OCI-LY7 (cell line): ENCODE data around the gene SIGLECL1. TPM values are rescaled to one million over a fixed set of nuclear protein-coding genes. Genes with fewer than 3 reads are reported as not detected.
"Not testable (repeated sequence)": the region's sequence is repeated elsewhere in the genome, so short reads cannot be mapped to it uniquely, and the experiment has no call there.

Experiments used
- BruUV-seq: library from RNA; stranded (reverse); fragments of 400-500 nt; replicated peaks from 2 replicates; lab custom pipeline; 2021; lab: Mats Ljungman, UMichigan
- CTCF ChIA-PET: fragments of 300-600 bp; sonication (Branson Sonifier 250); formaldehyde crosslinking; loops from one replicate; lab custom pipeline; 2022; ENCODE audit warnings: antibody characterized with exemption; ENCODE audit not compliant: unreplicated experiment; lab: Charles Lee
- POLR2A ChIA-PET: fragments of 300-600 bp; sonication (Branson Sonifier 250); formaldehyde crosslinking; loops from one replicate; lab custom pipeline; 2022; ENCODE audit warnings: antibody characterized with exemption; lab: Charles Lee
- DNase-seq: peaks from one replicate; pipeline ENCODE4 v3.0.0-alpha.2; 2015; ENCODE audit warnings: low spot score
- H2AFZ ChIP-seq: fragments of 200-600 bp; sonication (generic), shearing (Covaris generic); 2 replicates; pipeline ENCODE4 v1.6.1; 2014; ENCODE audit warnings: mild to moderate bottlenecking, antibody characterized with exemption, low read length, moderate library complexity
- H3K27ac ChIP-seq: fragments of 200-600 bp; sonication (generic); 2 replicates; pipeline ENCODE4 v1.5.1; 2014; ENCODE audit warnings: mixed run types, low read depth, mild to moderate bottlenecking, moderate library complexity, low read length, inconsistent platforms; ENCODE audit not compliant: poor library complexity, severe bottlenecking
- H3K36me3 ChIP-seq: fragments of 200-600 bp; sonication (generic); 2 replicates; pipeline ENCODE4 v1.6.1; 2014; ENCODE audit warnings: mild to moderate bottlenecking, antibody characterized with exemption, low read length, moderate library complexity, mixed read lengths; ENCODE audit not compliant: insufficient read depth
- H3K4me1 ChIP-seq: fragments of 200-600 bp; sonication (generic); 2 replicates; pipeline ENCODE4 v1.5.1; 2014; ENCODE audit warnings: mild to moderate bottlenecking, low read length; ENCODE audit not compliant: insufficient read depth, poor library complexity, severe bottlenecking
- H3K4me2 ChIP-seq: fragments of 200-600 bp; sonication (generic); 2 replicates; pipeline ENCODE4 v1.6.1; 2014; ENCODE audit warnings: mild to moderate bottlenecking, low read length
- H3K4me3 ChIP-seq: fragments of 200-600 bp; sonication (generic); 2 replicates; pipeline ENCODE4 v1.5.1; 2014; ENCODE audit warnings: mild to moderate bottlenecking, low read depth, low read length; ENCODE audit not compliant: poor library complexity, severe bottlenecking
- H3K79me2 ChIP-seq: fragments of 200-600 bp; sonication (generic); 2 replicates; pipeline ENCODE4 v1.6.1; 2016; ENCODE audit warnings: low read depth, mild to moderate bottlenecking, low read length, moderate library complexity, mixed read lengths; ENCODE audit not compliant: insufficient read depth
- H3K9me2 ChIP-seq: fragments of 200-600 bp; sonication (generic); 2 replicates; pipeline ENCODE4 v1.6.1; 2016; ENCODE audit warnings: mild to moderate bottlenecking, low read length, mixed read lengths; ENCODE audit not compliant: insufficient read depth
- H3K9me3 ChIP-seq: fragments of 200-600 bp; sonication (generic); 2 replicates; pipeline ENCODE4 v1.6.1; 2014; ENCODE audit warnings: mild to moderate bottlenecking, mixed run types, low read length, mixed read lengths
- H4K20me1 ChIP-seq: fragments of 200-600 bp; sonication (generic); 2 replicates; pipeline ENCODE4 v1.6.1; 2014; ENCODE audit warnings: mild to moderate bottlenecking, antibody characterized with exemption, low read length, moderate library complexity, mixed read lengths; ENCODE audit not compliant: insufficient read depth
- EZH2phosphoT487 ChIP-seq: fragments of 200-600 bp; sonication (generic); IDR thresholded peaks from 2 replicates; pipeline ENCODE4 v1.6.1; 2018; ENCODE audit warnings: low read depth, borderline replicate concordance, mild to moderate bottlenecking, mixed run types, antibody characterized with exemption, low read length, moderate library complexity, mixed read lengths
- intact Hi-C: fragments of 100-400 bp; cut with micrococcal nuclease; formaldehyde crosslinking; loops from one replicate; pipeline ENCODE4 v1.10.0; 2022; ENCODE audit not compliant: unreplicated experiment
- total RNA-seq, 2 experiments: library from RNA; depleted of rRNA in 1 of 2; stranded (reverse); fragments of >200 nt in 1 of 2; shearing (Covaris generic) in 1 of 2; gene quantifications; 2 replicates each; pipeline ENCODE4 v1.2.3, GENCODE V29; 2014 to 2022
- TF ChIP-seq, protein P1 (sequence below): fragments of 200-600 bp; sonication (generic); conservative IDR thresholded peaks from 2 replicates; pipeline ENCODE4 v1.5.1; 2014; ENCODE audit warnings: mild to moderate bottlenecking, antibody characterized with exemption, low read length, moderate library complexity, mixed read lengths

The SIGLECL1 gene
- total RNA-seq, 2 experiments from 2014 or later: not detected

- Histone ChIP-seq H3K4me2 (no peak overlapping the region), H3K4me1 (no peaks in the 10 kb centered on the region), H3K4me3 (no peak overlapping the region), H3K9me3 (no peaks in the 10 kb centered on the region; the same call in 1 of the 2 replicates), H3K36me3 (no peaks in the 10 kb centered on the region), H3K9me2 (no peaks in the 10 kb centered on the region), H2AFZ (no peak overlapping the region), H4K20me1 (no peaks in the 10 kb centered on the region), H3K27ac (no peak overlapping the region), H3K79me2 (no peaks in the 10 kb centered on the region)
- ChIA-PET POLR2A (no interaction called here), CTCF (no interaction called here)
- TF ChIP-seq, protein P1, sequence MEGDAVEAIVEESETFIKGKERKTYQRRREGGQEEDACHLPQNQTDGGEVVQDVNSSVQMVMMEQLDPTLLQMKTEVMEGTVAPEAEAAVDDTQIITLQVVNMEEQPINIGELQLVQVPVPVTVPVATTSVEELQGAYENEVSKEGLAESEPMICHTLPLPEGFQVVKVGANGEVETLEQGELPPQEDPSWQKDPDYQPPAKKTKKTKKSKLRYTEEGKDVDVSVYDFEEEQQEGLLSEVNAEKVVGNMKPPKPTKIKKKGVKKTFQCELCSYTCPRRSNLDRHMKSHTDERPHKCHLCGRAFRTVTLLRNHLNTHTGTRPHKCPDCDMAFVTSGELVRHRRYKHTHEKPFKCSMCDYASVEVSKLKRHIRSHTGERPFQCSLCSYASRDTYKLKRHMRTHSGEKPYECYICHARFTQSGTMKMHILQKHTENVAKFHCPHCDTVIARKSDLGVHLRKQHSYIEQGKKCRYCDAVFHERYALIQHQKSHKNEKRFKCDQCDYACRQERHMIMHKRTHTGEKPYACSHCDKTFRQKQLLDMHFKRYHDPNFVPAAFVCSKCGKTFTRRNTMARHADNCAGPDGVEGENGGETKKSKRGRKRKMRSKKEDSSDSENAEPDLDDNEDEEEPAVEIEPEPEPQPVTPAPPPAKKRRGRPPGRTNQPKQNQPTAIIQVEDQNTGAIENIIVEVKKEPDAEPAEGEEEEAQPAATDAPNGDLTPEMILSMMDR: no peak
- TF ChIP-seq EZH2phosphoT487: no peak
- BruUV-seq: no TSS peak
- no peak for DNase-seq
- intact Hi-C loops: no loop called here
Observed at GRCh38 chr19:51220996-51221395, 29.9 kb upstream of the SIGLECL1 start.

- Histone ChIP-seq H4K20me1 (no peaks in the 10 kb centered on the region), H3K27ac (no peak overlapping the region), H3K4me2 (no peak overlapping the region), H3K4me3 (no peak overlapping the region), H3K4me1 (no peaks in the 10 kb centered on the region), H2AFZ (no peak overlapping the region), H3K9me2 (no peaks in the 10 kb centered on the region), H3K9me3 (no peaks in the 10 kb centered on the region; the same call in 1 of the 2 replicates), H3K79me2 (no peaks in the 10 kb centered on the region), H3K36me3 (no peaks in the 10 kb centered on the region)
- POLR2A ChIA-PET: no interaction called here
- no TSS peak for BruUV-seq
- intact Hi-C loops: no loop called here
- no peak for DNase-seq
- CTCF ChIA-PET: no interaction called here
- TF ChIP-seq, protein P1: no peak
- TF ChIP-seq EZH2phosphoT487: no peak
Observed at GRCh38 chr19:51224163-51224641, 26.7 kb upstream of the SIGLECL1 start.

- H3K4me3 ChIP-seq, H4K20me1 ChIP-seq, H3K79me2 ChIP-seq, H3K9me2 ChIP-seq, POLR2A ChIA-PET, H3K27ac ChIP-seq, intact Hi-C loops, H3K36me3 ChIP-seq, CTCF ChIA-PET, BruUV-seq, DNase-seq, H3K9me3 ChIP-seq, H2AFZ ChIP-seq, H3K4me2 ChIP-seq, H3K4me1 ChIP-seq: not testable (repeated sequence)
Observed at GRCh38 chr19:51224898-51225393, 25.9 kb upstream of the SIGLECL1 start, which contains the start of gene CD33. Gene CD33, plus strand, starts transcription at chr19:51225080. Its CDS starts 39 bp downstream, at chr19:51225119.
